ENCODE results near the gene PRR13.

Gene PRR13

GRCh38 chr12:53461059-53461458 lies 19.5 kb downstream of the PRR13 start:
- no peaks in the 10 kb centered on the region for H3K27me3 ChIP-seq (ENCODE audit: insufficient read depth, low read depth, severe bottlenecking)
- no peak overlapping the region for H3K4me3 ChIP-seq (ENCODE audit: low read depth, low read length)
- no peaks in the 10 kb centered on the region for H3K9me3 ChIP-seq (ENCODE audit: severe bottlenecking)
- DNase-seq, result peak; percentile 58
- H3K27ac ChIP-seq, result no peak overlapping the region
- TF ChIP-seq CTCF (IDR thresholded peaks at IDR 0.05; ENCODE audit: low read depth, low read length), result no peak
- peaks cover 99% of the 10 kb centered on the region for H3K36me3 ChIP-seq

- DNase-seq, result no peak
- H3K9me3 ChIP-seq (ENCODE audit: severe bottlenecking), result no peaks in the 10 kb centered on the region
- H3K36me3 ChIP-seq, result peaks cover 99% of the 10 kb centered on the region
- no peaks in the 10 kb centered on the region for H3K27me3 ChIP-seq (ENCODE audit: insufficient read depth, low read depth, severe bottlenecking)
- no peak overlapping the region for H3K4me3 ChIP-seq (ENCODE audit: low read depth, low read length)
- no peak for TF ChIP-seq CTCF (IDR thresholded peaks at IDR 0.05; ENCODE audit: low read depth, low read length)
- H3K27ac ChIP-seq, result no peak overlapping the region
Measured at GRCh38 chr12:53461591-53461990, 20.1 kb downstream of the PRR13 start.

- Histone ChIP-seq H3K9me3 (ENCODE audit: severe bottlenecking) (no peaks in the 10 kb centered on the region), H3K27me3 (ENCODE audit: insufficient read depth, low read depth, severe bottlenecking) (no peaks in the 10 kb centered on the region), H3K4me3 (ENCODE audit: low read depth, low read length) (no peak overlapping the region), H3K36me3 (peaks cover 99% of the 10 kb centered on the region), H3K27ac (no peak overlapping the region)
- no peak for DNase-seq
- no peak for TF ChIP-seq CTCF (IDR thresholded peaks at IDR 0.05; ENCODE audit: low read depth, low read length)
Measured at GRCh38 chr12:53462935-53463334, 21.4 kb downstream of the PRR13 start.

GRCh38 chr12:53463802-53464560 lies 22.4 kb downstream of the PRR13 start:
- H3K27ac ChIP-seq, result no peak overlapping the region
- H3K27me3 ChIP-seq (ENCODE audit: insufficient read depth, low read depth, severe bottlenecking), result no peaks in the 10 kb centered on the region
- TF ChIP-seq CTCF (IDR thresholded peaks at IDR 0.05; ENCODE audit: low read depth, low read length), result no peak
- H3K9me3 ChIP-seq (ENCODE audit: severe bottlenecking), result no peaks in the 10 kb centered on the region
- H3K4me3 ChIP-seq (ENCODE audit: low read depth, low read length), result no peak overlapping the region
- peaks cover 99% of the 10 kb centered on the region for H3K36me3 ChIP-seq
- no peak for DNase-seq

GRCh38 chr12:53464685-53465418 lies 23.3 kb downstream of the PRR13 start:
- no peaks in the 10 kb centered on the region for H3K9me3 ChIP-seq (ENCODE audit: severe bottlenecking)
- no peaks in the 10 kb centered on the region for H3K27me3 ChIP-seq (ENCODE audit: insufficient read depth, low read depth, severe bottlenecking)
- TF ChIP-seq CTCF (IDR thresholded peaks at IDR 0.05; ENCODE audit: low read depth, low read length), result no peak
- H3K36me3 ChIP-seq, result peaks cover 99% of the 10 kb centered on the region
- H3K27ac ChIP-seq, result no peak overlapping the region
- H3K4me3 ChIP-seq (ENCODE audit: low read depth, low read length), result no peak overlapping the region
- DNase-seq, result no peak

All from WERI-Rb-1 (cell line).